CD4-positive, CD25-positive, alpha-beta regulatory T cell (primary cell): ENCODE measurements around the gene USPL1. TPM values are rescaled to one million over a fixed set of nuclear protein-coding genes. Genes with fewer than 3 reads are reported as not detected.

Source experiments
- ATAC-seq, 2 donors: fragments of 150-1000 bp; cut with Tn5 transposase; one replicate each; pipeline ENCODE4 v1.10.0; 2021; ENCODE audit warnings: low read depth in 2 of 2, moderate number of reproducible peaks in 2 of 2, moderate library complexity in 1 of 2
- DNase-seq, 3 donors: peaks; one replicate each; pipeline versions ENCODE4 v3.0.0 to v3.0.0-alpha.2; 2012 to 2022; ENCODE audit warnings: mixed read lengths in 1 of 3
- H3K27ac ChIP-seq: one replicate; pipeline ENCODE4 v1.7.0; 2013; ENCODE audit warnings: mild to moderate bottlenecking, low read length; ENCODE audit not compliant: insufficient read depth, poor library complexity, severe bottlenecking
- H3K27me3 ChIP-seq: one replicate; pipeline ENCODE4 v1.7.0; 2013; ENCODE audit warnings: low read length; ENCODE audit not compliant: control insufficient read depth, insufficient read depth
- H3K36me3 ChIP-seq: one replicate; pipeline ENCODE4 v1.7.0; 2013; ENCODE audit warnings: mild to moderate bottlenecking, low read length, moderate library complexity; ENCODE audit not compliant: control insufficient read depth, insufficient read depth
- H3K4me1 ChIP-seq: 2 replicates; pipeline ENCODE4 v1.7.0; 2013; ENCODE audit warnings: mild to moderate bottlenecking, low read length; ENCODE audit not compliant: insufficient read depth, control insufficient read depth, poor library complexity, severe bottlenecking
- H3K4me3 ChIP-seq: one replicate; pipeline ENCODE4 v1.7.0; 2013; ENCODE audit warnings: low read depth, mild to moderate bottlenecking, low read length, moderate library complexity
- H3K9me3 ChIP-seq, 2 experiments: 1 replicate in 1 of 2; 2 replicates in 1 of 2; pipeline ENCODE4 v1.7.0; 2013; ENCODE audit warnings: low read length in 2 of 2, mild to moderate bottlenecking in 1 of 2, moderate library complexity in 1 of 2; ENCODE audit not compliant: control insufficient read depth in 2 of 2
- H3K27ac Mint-ChIP-seq, 3 donors: one replicate each; pipeline ENCODE4 v1.8.0; 2020 to 2022; ENCODE audit warnings: mild to moderate bottlenecking in 3 of 3, mixed read lengths in 3 of 3, moderate library complexity in 2 of 3
- H3K27me3 Mint-ChIP-seq: one replicate; pipeline ENCODE4 v1.8.0; 2022; ENCODE audit warnings: mild to moderate bottlenecking, mixed read lengths
- H3K36me3 Mint-ChIP-seq: one replicate; pipeline ENCODE4 v1.8.0; 2020; ENCODE audit warnings: mixed read lengths
- H3K4me1 Mint-ChIP-seq, 4 donors: one replicate each; pipeline ENCODE4 v1.8.0; 2020 to 2022; ENCODE audit warnings: mixed read lengths in 4 of 4, mild to moderate bottlenecking in 1 of 4
- H3K4me3 Mint-ChIP-seq, 4 donors: one replicate each; pipeline ENCODE4 v1.8.0; 2020 to 2022; ENCODE audit warnings: mild to moderate bottlenecking in 4 of 4, mixed read lengths in 4 of 4, moderate library complexity in 3 of 4
- H3K9me3 Mint-ChIP-seq, 7 donors: one replicate each; pipeline ENCODE4 v1.8.0; 2020 to 2022; ENCODE audit warnings: mixed read lengths in 7 of 7, mild to moderate bottlenecking in 3 of 7, moderate library complexity in 2 of 7
- polyA plus RNA-seq, 4 donors: library from polyadenylated mRNA; unstranded; fragments of 300-500 nt; fragmentation: Illumina TruSeq; gene quantifications; one replicate each; pipeline ENCODE4 v1.2.3, GENCODE V29; 2021
- total RNA-seq: library from RNA; stranded (reverse); gene quantifications from one replicate; pipeline ENCODE4 v1.2.3, GENCODE V29; 2022

USPL1 gene
- total and polyA plus RNA-seq, 5 donors from 2014 or later: 11.9 to 37.2 (median 17.9) TPM

GRCh38 chr13:30618186-30618929 lies 638 bp downstream of the USPL1 start:
- ATAC-seq (no peak), DNase-seq (peak in 2 of 3 donors; percentile 3 to 52)
- Mint-ChIP-seq H3K27ac (no peak overlapping the region), H3K27me3 (no peaks in the 10 kb centered on the region), H3K4me1 (peaks cover 18 to 33% (median 26%) of the 10 kb centered on the region in 4 donors), H3K4me3 (no peak overlapping the region), H3K9me3 (no peaks in the 10 kb centered on the region), H3K36me3 (peaks cover 6% of the 10 kb centered on the region)
- no peaks in the 10 kb centered on the region for H3K27me3 ChIP-seq
- H3K4me3 ChIP-seq: peak overlapping the region; percentile 94
- H3K4me1 ChIP-seq: peaks cover 38% of the 10 kb centered on the region
- no peaks in the 10 kb centered on the region for H3K9me3 ChIP-seq
- peaks cover 19% of the 10 kb centered on the region for H3K36me3 ChIP-seq
- H3K27ac ChIP-seq: peak overlapping the region; percentile 99

- Histone ChIP-seq H3K4me1 (peaks cover 38% of the 10 kb centered on the region), H3K36me3 (peaks cover 25% of the 10 kb centered on the region), H3K9me3 (no peaks in the 10 kb centered on the region), H3K27me3 (no peaks in the 10 kb centered on the region), H3K27ac (peak overlapping the region; percentile 99), H3K4me3 (peak overlapping the region; percentile 94)
- Mint-ChIP-seq H3K36me3 (peaks cover 10% of the 10 kb centered on the region), H3K27ac (no peak overlapping the region), H3K9me3 (no peaks in the 10 kb centered on the region), H3K27me3 (no peaks in the 10 kb centered on the region), H3K4me3 (no peak overlapping the region), H3K4me1 (peaks cover 19 to 34% (median 27%) of the 10 kb centered on the region in 4 donors)
- DNase-seq: no peak
- no peak for ATAC-seq
These were observed 1.2 kb downstream of the USPL1 start for GRCh38 chr13:30618930-30619279.

GRCh38 chr13:30619731-30620130 lies 2.0 kb downstream of the USPL1 start:
- Histone ChIP-seq H3K9me3 (no peaks in the 10 kb centered on the region), H3K27ac (no peak overlapping the region), H3K27me3 (no peaks in the 10 kb centered on the region), H3K4me1 (peaks cover 38% of the 10 kb centered on the region), H3K4me3 (peak overlapping the region; percentile 94), H3K36me3 (peaks cover 31% of the 10 kb centered on the region)
- no peak for DNase-seq
- Mint-ChIP-seq H3K9me3 (no peaks in the 10 kb centered on the region), H3K4me1 (peaks cover 26 to 34% (median 29%) of the 10 kb centered on the region in 4 donors), H3K4me3 (no peak overlapping the region), H3K27me3 (no peaks in the 10 kb centered on the region), H3K36me3 (peaks cover 16% of the 10 kb centered on the region), H3K27ac (peak overlapping the region in 2 of 3 donors; percentile 60 to 76)
- ATAC-seq: no peak

- Mint-ChIP-seq H3K27ac (peak overlapping the region in 1 of 3 donors; percentile 26), H3K4me1 (peaks cover 26 to 32% (median 31%) of the 10 kb centered on the region in 4 donors), H3K4me3 (peak overlapping the region in 1 of 4 donors; percentile 34), H3K27me3 (no peaks in the 10 kb centered on the region), H3K9me3 (no peaks in the 10 kb centered on the region), H3K36me3 (peaks cover 21% of the 10 kb centered on the region)
- Histone ChIP-seq H3K36me3 (peaks cover 37% of the 10 kb centered on the region), H3K9me3 (no peaks in the 10 kb centered on the region), H3K4me3 (peak overlapping the region; percentile 94), H3K4me1 (peaks cover 32% of the 10 kb centered on the region), H3K27me3 (no peaks in the 10 kb centered on the region), H3K27ac (no peak overlapping the region)
- DNase-seq: no peak
- no peak for ATAC-seq
These were observed 3.2 kb downstream of the USPL1 start for GRCh38 chr13:30620941-30621340.

- Histone ChIP-seq H3K27me3 (no peaks in the 10 kb centered on the region), H3K36me3 (peaks cover 37% of the 10 kb centered on the region), H3K27ac (no peak overlapping the region), H3K9me3 (no peaks in the 10 kb centered on the region), H3K4me3 (no peak overlapping the region), H3K4me1 (peaks cover 33% of the 10 kb centered on the region)
- ATAC-seq (no peak), DNase-seq (no peak)
- peaks cover 21% of the 10 kb centered on the region for H3K36me3 Mint-ChIP-seq
- H3K4me1 Mint-ChIP-seq: peaks cover 23 to 39% (median 34%) of the 10 kb centered on the region in 4 donors
- no peaks in the 10 kb centered on the region for H3K9me3 Mint-ChIP-seq
- H3K27me3 Mint-ChIP-seq: no peaks in the 10 kb centered on the region
- peak overlapping the region in 1 of 4 donors; percentile 50 for H3K4me3 Mint-ChIP-seq
- peak overlapping the region in 1 of 3 donors; percentile 87 for H3K27ac Mint-ChIP-seq
These were observed 4.8 kb downstream of the USPL1 start for GRCh38 chr13:30622551-30622950.

- Mint-ChIP-seq H3K9me3 (no peaks in the 10 kb centered on the region), H3K4me3 (peak overlapping the region in 1 of 4 donors; percentile 50), H3K27me3 (no peaks in the 10 kb centered on the region), H3K4me1 (peaks cover 23 to 43% (median 39%) of the 10 kb centered on the region in 4 donors), H3K36me3 (peaks cover 21% of the 10 kb centered on the region), H3K27ac (peak overlapping the region in 1 of 3 donors; percentile 36)
- peaks cover 37% of the 10 kb centered on the region for H3K36me3 ChIP-seq
- no peaks in the 10 kb centered on the region for H3K9me3 ChIP-seq
- no peak overlapping the region for H3K27ac ChIP-seq
- H3K27me3 ChIP-seq: no peaks in the 10 kb centered on the region
- H3K4me1 ChIP-seq: peaks cover 37% of the 10 kb centered on the region
- DNase-seq (no peak), ATAC-seq (no peak)
- no peak overlapping the region for H3K4me3 ChIP-seq
These were observed 5.7 kb downstream of the USPL1 start for GRCh38 chr13:30623392-30623791.

- H3K9me3 ChIP-seq: no peaks in the 10 kb centered on the region
- H3K27me3 ChIP-seq: no peaks in the 10 kb centered on the region
- peaks cover 25% of the 10 kb centered on the region for H3K4me1 ChIP-seq
- peak in 1 of 3 donors; percentile 14 for DNase-seq
- H3K27ac Mint-ChIP-seq: peak overlapping the region in 1 of 3 donors; percentile 93
- ATAC-seq: no peak
- no peak overlapping the region for H3K27ac ChIP-seq
- peaks cover 28% of the 10 kb centered on the region for H3K36me3 Mint-ChIP-seq
- H3K27me3 Mint-ChIP-seq: no peaks in the 10 kb centered on the region
- no peak overlapping the region for H3K4me3 Mint-ChIP-seq
- no peaks in the 10 kb centered on the region for H3K9me3 Mint-ChIP-seq
- H3K4me1 Mint-ChIP-seq: peaks cover 23 to 55% (median 46%) of the 10 kb centered on the region in 4 donors
- H3K4me3 ChIP-seq: no peak overlapping the region
- H3K36me3 ChIP-seq: peaks cover 43% of the 10 kb centered on the region
These were observed 6.9 kb downstream of the USPL1 start for GRCh38 chr13:30624630-30625029.

- no peaks in the 10 kb centered on the region for H3K9me3 ChIP-seq
- Mint-ChIP-seq H3K36me3 (peaks cover 42% of the 10 kb centered on the region), H3K4me3 (no peak overlapping the region), H3K27me3 (no peaks in the 10 kb centered on the region), H3K27ac (peak overlapping the region in 1 of 3 donors; percentile 29), H3K9me3 (no peaks in the 10 kb centered on the region), H3K4me1 (peaks cover 7 to 55% (median 42%) of the 10 kb centered on the region in 4 donors)
- DNase-seq: no peak
- H3K27me3 ChIP-seq: no peaks in the 10 kb centered on the region
- no peak overlapping the region for H3K27ac ChIP-seq
- no peak for ATAC-seq
- peaks cover 17% of the 10 kb centered on the region for H3K4me1 ChIP-seq
- H3K4me3 ChIP-seq: no peak overlapping the region
- peaks cover 42% of the 10 kb centered on the region for H3K36me3 ChIP-seq
These were observed 11.8 kb downstream of the USPL1 start for GRCh38 chr13:30629527-30629926.
